MCF 10A (cell line): ENCODE measurements around the gene FOXP1. TPM values are rescaled to one million over a fixed set of nuclear protein-coding genes. Genes with fewer than 3 reads are reported as not detected.
A peak's percentile ranks its signal among the peaks of the same experiment; 100 is the strongest.

ENCODE experiments used
- BruUV-seq: library from RNA; stranded (reverse); fragments of 400-500 nt; replicated peaks from 2 replicates; lab custom pipeline; 2021; lab: Mats Ljungman, UMichigan
- CTCF ChIA-PET: fragments of 300-600 bp; sonication (Branson Sonifier 250); formaldehyde crosslinking; extraction: SDS; loops from one replicate; lab custom pipeline; 2021; ENCODE audit warnings: antibody characterized with exemption, inconsistent platforms; lab: Yijun Ruan, JAX
- POLR2A ChIA-PET: fragments of 300-600, 350-650 bp; sonication (Branson Sonifier 250); formaldehyde crosslinking; extraction: SDS; loops from one replicate; lab custom pipeline; 2020; ENCODE audit warnings: antibody characterized with exemption, inconsistent platforms; lab: Yijun Ruan, JAX
- DNase-seq: peaks from one replicate; pipeline ENCODE4 v3.0.0-alpha.2; 2018; ENCODE audit not compliant: unreplicated experiment
- H3K27ac Mint-ChIP-seq: one replicate; pipeline ENCODE4 v1.8.0; 2022; ENCODE audit warnings: mild to moderate bottlenecking, low read depth, mixed read lengths; ENCODE audit not compliant: unreplicated experiment
- H3K27me3 Mint-ChIP-seq: one replicate; pipeline ENCODE4 v1.8.0; 2022; ENCODE audit warnings: mixed read lengths; ENCODE audit not compliant: insufficient read depth, unreplicated experiment
- H3K36me3 Mint-ChIP-seq: one replicate; pipeline ENCODE4 v1.8.0; 2022; ENCODE audit warnings: mild to moderate bottlenecking, moderate library complexity, mixed read lengths; ENCODE audit not compliant: insufficient read depth, unreplicated experiment
- H3K4me1 Mint-ChIP-seq: one replicate; pipeline ENCODE4 v1.8.0; 2022; ENCODE audit warnings: mixed read lengths; ENCODE audit not compliant: insufficient read depth, unreplicated experiment
- H3K4me3 Mint-ChIP-seq: one replicate; pipeline ENCODE4 v1.8.0; 2022; ENCODE audit warnings: mild to moderate bottlenecking, moderate library complexity, mixed read lengths; ENCODE audit not compliant: unreplicated experiment
- H3K9me3 Mint-ChIP-seq: one replicate; pipeline ENCODE4 v1.8.0; 2022; ENCODE audit warnings: mixed read lengths; ENCODE audit not compliant: unreplicated experiment
- intact Hi-C: fragments of 100-400 bp; cut with micrococcal nuclease; formaldehyde crosslinking; loops from 2 replicates; pipeline ENCODE4 v1.14.1; 2022
- total RNA-seq: library from RNA; stranded (reverse); gene quantifications from 2 replicates; pipeline ENCODE4 v1.2.3, GENCODE V29; 2022
- TF ChIP-seq, protein P1 (sequence below): fragments of 200-600 bp; IDR thresholded peaks from one replicate; pipeline ENCODE4 v1.8.0; 2022; ENCODE audit warnings: antibody characterized with exemption, mild to moderate bottlenecking; ENCODE audit not compliant: unreplicated experiment

Gene FOXP1
- total RNA-seq, 1 experiment from 2014 or later, result 49.0 TPM

DNA sequence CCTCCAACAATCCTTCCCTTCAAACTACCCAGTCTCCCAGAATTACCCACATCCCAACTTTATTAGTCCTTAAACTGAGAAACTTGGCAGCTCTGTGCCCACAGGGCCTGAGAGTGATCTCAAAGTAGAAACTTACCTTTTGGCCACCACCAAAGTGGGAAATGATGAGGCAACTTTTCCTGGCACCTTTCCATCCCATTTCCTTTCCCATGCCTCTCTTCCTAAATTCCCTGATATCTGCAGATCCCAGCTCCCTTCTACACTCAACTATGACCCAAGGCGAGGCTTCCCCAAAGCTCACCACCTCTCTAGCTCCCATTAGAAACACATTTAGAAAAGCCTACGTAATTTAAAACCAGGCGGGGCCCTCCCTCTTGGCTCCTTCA is 271.9 kb downstream of the FOXP1 start:
- BruUV-seq, result no TSS peak
- no peak overlapping the region for H3K27ac Mint-ChIP-seq
- intact Hi-C loops, result no loop called here

DNA sequence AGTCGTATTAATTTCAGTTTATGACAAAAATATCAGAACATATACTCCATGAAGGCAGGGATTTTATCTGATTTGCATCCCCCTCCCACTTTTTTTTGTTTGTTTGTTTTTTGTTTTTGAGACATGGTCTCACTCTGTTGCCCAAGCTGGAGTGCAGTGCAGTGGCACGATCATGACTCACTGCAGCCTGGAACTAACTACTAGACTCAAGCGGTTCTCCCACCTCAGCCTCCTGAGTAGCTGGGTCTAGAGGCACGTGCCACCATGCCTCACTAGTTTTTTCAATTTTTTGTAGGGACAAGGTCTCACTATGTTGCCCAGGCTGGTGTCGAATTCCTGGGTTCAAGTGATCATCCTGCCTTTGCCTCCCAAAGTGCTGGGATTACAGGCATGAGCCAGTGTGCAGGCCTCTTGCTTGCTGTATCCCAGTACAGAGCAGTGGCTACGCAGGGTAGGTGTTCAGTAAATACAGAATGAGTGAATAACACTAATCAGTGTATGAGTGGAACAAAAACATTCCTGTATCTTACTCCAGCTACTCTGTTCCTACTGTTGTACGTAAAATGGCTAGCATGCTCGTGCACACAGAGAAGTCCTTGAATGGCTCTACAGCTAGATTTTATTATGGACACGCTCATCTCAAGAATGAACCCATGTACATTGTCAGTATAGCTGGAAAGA is 272.4 kb downstream of the FOXP1 start:
- H3K4me1 Mint-ChIP-seq, result peaks cover 8% of the 10 kb centered on the region
- TF ChIP-seq, protein P1, sequence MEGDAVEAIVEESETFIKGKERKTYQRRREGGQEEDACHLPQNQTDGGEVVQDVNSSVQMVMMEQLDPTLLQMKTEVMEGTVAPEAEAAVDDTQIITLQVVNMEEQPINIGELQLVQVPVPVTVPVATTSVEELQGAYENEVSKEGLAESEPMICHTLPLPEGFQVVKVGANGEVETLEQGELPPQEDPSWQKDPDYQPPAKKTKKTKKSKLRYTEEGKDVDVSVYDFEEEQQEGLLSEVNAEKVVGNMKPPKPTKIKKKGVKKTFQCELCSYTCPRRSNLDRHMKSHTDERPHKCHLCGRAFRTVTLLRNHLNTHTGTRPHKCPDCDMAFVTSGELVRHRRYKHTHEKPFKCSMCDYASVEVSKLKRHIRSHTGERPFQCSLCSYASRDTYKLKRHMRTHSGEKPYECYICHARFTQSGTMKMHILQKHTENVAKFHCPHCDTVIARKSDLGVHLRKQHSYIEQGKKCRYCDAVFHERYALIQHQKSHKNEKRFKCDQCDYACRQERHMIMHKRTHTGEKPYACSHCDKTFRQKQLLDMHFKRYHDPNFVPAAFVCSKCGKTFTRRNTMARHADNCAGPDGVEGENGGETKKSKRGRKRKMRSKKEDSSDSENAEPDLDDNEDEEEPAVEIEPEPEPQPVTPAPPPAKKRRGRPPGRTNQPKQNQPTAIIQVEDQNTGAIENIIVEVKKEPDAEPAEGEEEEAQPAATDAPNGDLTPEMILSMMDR, result no peak
- peak; percentile 14 for DNase-seq
- no peaks in the 10 kb centered on the region for H3K36me3 Mint-ChIP-seq
- no peaks in the 10 kb centered on the region for H3K9me3 Mint-ChIP-seq
- H3K27ac Mint-ChIP-seq, result no peak overlapping the region
- intact Hi-C loops, result no loop called here
- POLR2A ChIA-PET, result interaction anchor here (0.6 kb wide), 1 partner anchor 272 kb away, joined by 3 read pairs; the partner anchor contains the start of gene FOXP1
- no peaks in the 10 kb centered on the region for H3K27me3 Mint-ChIP-seq
- no TSS peak for BruUV-seq
- CTCF ChIA-PET, result interaction anchor here (0.6 to 0.9 kb wide), 3 partner anchors 86 to 302 kb away, joined by 3 to 4 read pairs (median 3); no protein-coding TSS in a partner anchor
- no peak overlapping the region for H3K4me3 Mint-ChIP-seq

More for the DNA sequence above, 271.9 kb downstream of the FOXP1 start:
- Mint-ChIP-seq H3K4me1 (peaks cover 8% of the 10 kb centered on the region), H3K27me3 (no peaks in the 10 kb centered on the region), H3K4me3 (no peak overlapping the region), H3K9me3 (no peaks in the 10 kb centered on the region), H3K36me3 (no peaks in the 10 kb centered on the region)
- POLR2A ChIA-PET, result no interaction called here
- CTCF ChIA-PET, result interaction anchor here (0.6 to 0.9 kb wide), 2 partner anchors 86 to 303 kb away, joined by 3 to 4 read pairs; no protein-coding TSS in a partner anchor
- TF ChIP-seq, protein P1, result no peak
- peak; percentile 84 for DNase-seq

DNA sequence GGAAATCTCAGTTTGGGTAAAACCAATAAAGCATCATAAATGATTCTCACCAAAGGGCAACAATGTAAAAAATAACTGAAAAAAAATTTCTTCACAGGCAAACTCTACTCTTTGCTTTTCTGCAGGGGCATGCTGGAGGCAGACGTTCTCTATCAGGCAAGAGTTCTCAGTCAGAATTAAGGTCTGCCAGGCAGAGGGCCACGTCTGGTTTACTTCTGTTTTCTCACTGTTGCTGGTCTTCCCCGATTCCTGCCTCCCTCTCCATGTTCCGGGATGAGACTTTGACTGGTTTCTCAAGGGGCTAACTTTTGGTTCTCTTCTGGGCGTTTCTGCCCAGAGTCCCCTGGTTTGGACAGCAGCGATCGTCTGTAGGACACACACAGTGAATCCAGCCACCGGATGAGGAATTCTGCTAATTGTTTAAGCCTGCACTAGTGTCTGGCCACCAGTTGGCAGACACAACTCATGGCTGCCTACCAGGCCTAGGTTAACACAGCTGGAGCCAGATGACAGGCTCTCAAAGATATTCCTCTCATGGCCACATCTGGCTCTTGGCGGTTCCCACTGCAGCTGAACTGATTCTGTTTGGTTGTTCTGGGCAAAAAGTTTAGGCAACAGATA is 273.1 kb downstream of the FOXP1 start:
- H3K27me3 Mint-ChIP-seq, result no peaks in the 10 kb centered on the region
- BruUV-seq, result no TSS peak
- ChIA-PET CTCF (interaction anchor here (0.7 kb wide), 1 partner anchor 130 kb away, joined by 3 read pairs; no protein-coding TSS in a partner anchor), POLR2A (interaction anchor here (0.6 kb wide), 1 partner anchor 273 kb away, joined by 3 read pairs; the partner anchor contains the start of gene FOXP1)
- TF ChIP-seq, protein P1, result no peak
- no peak overlapping the region for H3K4me3 Mint-ChIP-seq
- H3K4me1 Mint-ChIP-seq, result peaks cover 12% of the 10 kb centered on the region
- H3K9me3 Mint-ChIP-seq, result no peaks in the 10 kb centered on the region
- intact Hi-C loops, result no loop called here
- H3K27ac Mint-ChIP-seq, result no peak overlapping the region
- no peaks in the 10 kb centered on the region for H3K36me3 Mint-ChIP-seq
- DNase-seq, result no peak

DNA sequence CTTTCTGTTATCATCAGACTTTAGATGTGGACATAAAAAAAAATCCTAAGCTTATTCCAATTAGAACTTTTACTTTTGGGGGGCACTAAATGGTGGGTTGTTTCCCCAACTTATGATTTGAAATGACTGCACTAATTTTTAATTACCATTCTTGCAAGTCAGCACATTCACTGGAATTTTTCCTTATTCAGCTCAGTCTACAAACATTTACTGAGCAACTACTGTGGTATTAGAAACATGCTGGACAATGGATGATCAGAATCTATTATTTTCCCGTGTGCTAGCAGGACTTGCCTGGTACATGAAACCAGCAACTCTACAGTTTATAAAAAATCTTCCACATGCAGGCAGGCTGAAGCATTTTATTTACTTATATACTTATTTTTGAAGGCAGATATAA is 273.6 kb downstream of the FOXP1 start:
- Mint-ChIP-seq H3K27ac (no peak overlapping the region), H3K9me3 (no peaks in the 10 kb centered on the region), H3K27me3 (no peaks in the 10 kb centered on the region), H3K4me3 (no peak overlapping the region), H3K36me3 (no peaks in the 10 kb centered on the region), H3K4me1 (peaks cover 17% of the 10 kb centered on the region)
- no TSS peak for BruUV-seq
- intact Hi-C loops, result no loop called here
- no peak for DNase-seq
- TF ChIP-seq, protein P1, result no peak
- POLR2A ChIA-PET, result no interaction called here
- CTCF ChIA-PET, result no interaction called here
